ENCODE results near the gene TTLL11.
A peak's percentile ranks its signal among the peaks of the same experiment; 100 is the strongest.

Gene TTLL11

GRCh38 chr9:121807069-121807822 is 285.9 kb downstream of the TTLL11 start:
- no peak overlapping the region for H3K4me3 ChIP-seq (ENCODE audit: severe bottlenecking)
- DNase-seq (ENCODE audit: low spot score) (no peak), ATAC-seq (ENCODE audit: low read depth) (peak; percentile 23; the same call in 1 of the 3 replicates)
- no peaks in the 10 kb centered on the region for H3K4me1 ChIP-seq (ENCODE audit: insufficient read depth, poor library complexity, severe bottlenecking)
- H3K27me3 ChIP-seq (ENCODE audit: insufficient read depth, poor library complexity, severe bottlenecking), result no peaks in the 10 kb centered on the region
- H3K9me3 ChIP-seq (ENCODE audit: severe bottlenecking), result no peaks in the 10 kb centered on the region
- no peak for TF ChIP-seq CTCF (IDR thresholded peaks at IDR 0.05; ENCODE audit: poor library complexity, severe bottlenecking)
- H3K36me3 ChIP-seq (ENCODE audit: low read depth), result no peaks in the 10 kb centered on the region
- H3K27ac ChIP-seq (ENCODE audit: poor library complexity, severe bottlenecking), result no peak overlapping the region

GRCh38 chr9:121802753-121803152 is 290.4 kb downstream of the TTLL11 start:
- no peaks in the 10 kb centered on the region for H3K36me3 ChIP-seq (ENCODE audit: low read depth)
- H3K4me1 ChIP-seq (ENCODE audit: insufficient read depth, poor library complexity, severe bottlenecking), result no peaks in the 10 kb centered on the region
- no peak overlapping the region for H3K4me3 ChIP-seq (ENCODE audit: severe bottlenecking)
- TF ChIP-seq CTCF (IDR thresholded peaks at IDR 0.05; ENCODE audit: poor library complexity, severe bottlenecking), result no peak
- no peaks in the 10 kb centered on the region for H3K9me3 ChIP-seq (ENCODE audit: severe bottlenecking)
- no peak overlapping the region for H3K27ac ChIP-seq (ENCODE audit: poor library complexity, severe bottlenecking)
- DNase-seq (ENCODE audit: low spot score), result no peak
- no peaks in the 10 kb centered on the region for H3K27me3 ChIP-seq (ENCODE audit: insufficient read depth, poor library complexity, severe bottlenecking)
- ATAC-seq (ENCODE audit: low read depth), result no peak

- no peaks in the 10 kb centered on the region for H3K9me3 ChIP-seq (ENCODE audit: severe bottlenecking)
- H3K4me1 ChIP-seq (ENCODE audit: insufficient read depth, poor library complexity, severe bottlenecking), result no peaks in the 10 kb centered on the region
- H3K36me3 ChIP-seq (ENCODE audit: low read depth), result no peaks in the 10 kb centered on the region
- H3K27ac ChIP-seq (ENCODE audit: poor library complexity, severe bottlenecking), result no peak overlapping the region
- TF ChIP-seq CTCF (IDR thresholded peaks at IDR 0.05; ENCODE audit: poor library complexity, severe bottlenecking), result no peak
- DNase-seq (ENCODE audit: low spot score), result no peak
- no peak for ATAC-seq (ENCODE audit: low read depth)
- no peak overlapping the region for H3K4me3 ChIP-seq (ENCODE audit: severe bottlenecking)
- no peaks in the 10 kb centered on the region for H3K27me3 ChIP-seq (ENCODE audit: insufficient read depth, poor library complexity, severe bottlenecking)
These were observed 291.5 kb downstream of the TTLL11 start for GRCh38 chr9:121801579-121801978.

GRCh38 chr9:121800376-121800775 is 292.7 kb downstream of the TTLL11 start:
- no peak for DNase-seq (ENCODE audit: low spot score)
- TF ChIP-seq CTCF (IDR thresholded peaks at IDR 0.05; ENCODE audit: poor library complexity, severe bottlenecking), result no peak
- H3K36me3 ChIP-seq (ENCODE audit: low read depth), result no peaks in the 10 kb centered on the region
- no peaks in the 10 kb centered on the region for H3K27me3 ChIP-seq (ENCODE audit: insufficient read depth, poor library complexity, severe bottlenecking)
- no peak overlapping the region for H3K4me3 ChIP-seq (ENCODE audit: severe bottlenecking)
- no peak overlapping the region for H3K27ac ChIP-seq (ENCODE audit: poor library complexity, severe bottlenecking)
- H3K4me1 ChIP-seq (ENCODE audit: insufficient read depth, poor library complexity, severe bottlenecking), result no peaks in the 10 kb centered on the region
- ATAC-seq (ENCODE audit: low read depth), result no peak
- H3K9me3 ChIP-seq (ENCODE audit: severe bottlenecking), result no peaks in the 10 kb centered on the region

- ATAC-seq (ENCODE audit: low read depth) (no peak), DNase-seq (ENCODE audit: low spot score) (no peak)
- H3K9me3 ChIP-seq (ENCODE audit: severe bottlenecking), result no peaks in the 10 kb centered on the region
- TF ChIP-seq CTCF (IDR thresholded peaks at IDR 0.05; ENCODE audit: poor library complexity, severe bottlenecking), result no peak
- H3K27me3 ChIP-seq (ENCODE audit: insufficient read depth, poor library complexity, severe bottlenecking), result no peaks in the 10 kb centered on the region
- no peaks in the 10 kb centered on the region for H3K4me1 ChIP-seq (ENCODE audit: insufficient read depth, poor library complexity, severe bottlenecking)
- no peak overlapping the region for H3K27ac ChIP-seq (ENCODE audit: poor library complexity, severe bottlenecking)
- H3K4me3 ChIP-seq (ENCODE audit: severe bottlenecking), result no peak overlapping the region
- no peaks in the 10 kb centered on the region for H3K36me3 ChIP-seq (ENCODE audit: low read depth)
These were observed 294.2 kb downstream of the TTLL11 start for GRCh38 chr9:121798941-121799340.

All from RWPE2 (cell line).